Colonic mucosa (tissue), 4 donors: ENCODE data around the gene ETFA. TPM values are rescaled to one million over a fixed set of nuclear protein-coding genes. Genes with fewer than 3 reads are reported as not detected.

Experiments
- DNase-seq: peaks from one replicate; pipeline ENCODE4 v3.0.0-alpha.2; 2020
- H3K27ac ChIP-seq: fragments of 200-600 bp; one replicate; pipeline ENCODE4 v1.8.0; 2021
- H3K27me3 ChIP-seq: fragments of 200-600 bp; one replicate; pipeline ENCODE4 v1.8.0; 2021
- H3K36me3 ChIP-seq: fragments of 200-600 bp; one replicate; pipeline ENCODE4 v1.8.0; 2021
- H3K4me1 ChIP-seq: fragments of 200-600 bp; one replicate; pipeline ENCODE4 v1.8.0; 2021; ENCODE audit warnings: mild to moderate bottlenecking
- H3K4me3 ChIP-seq: fragments of 200-600 bp; one replicate; pipeline ENCODE4 v1.8.0; 2021
- H3K9ac ChIP-seq, 2 donors: one replicate each; pipeline ENCODE4 v1.7.0; 2013; ENCODE audit warnings: control low read depth in 2 of 2, low read depth in 2 of 2, low read length in 2 of 2
- H3K9me3 ChIP-seq: fragments of 200-600 bp; one replicate; pipeline ENCODE4 v1.8.0; 2021
- CTCF ChIP-seq: fragments of 200-600 bp; IDR thresholded peaks from one replicate; pipeline ENCODE4 v1.8.0; 2022; ENCODE audit warnings: antibody characterized with exemption, mild to moderate bottlenecking
- intact Hi-C: fragments of 100-400 bp; cut with DNase I; formaldehyde crosslinking; loops from one replicate; pipeline ENCODE4 v1.14.1; 2022
- total RNA-seq, 2 donors: library from RNA; stranded (reverse); fragmentation: NEBNext Ultra II Directional in 1 of 2; extraction: Animal tissue kit (Norgen Biotek cat#: 25700) in 1 of 2; gene quantifications; one replicate each; pipeline ENCODE4 v1.2.1, GENCODE V29; 2021
- donor health status: healthy.
- donor health status: DM: no; HTN: no; CAD: no.
- donor health status: DM: no; HTN: no; CAD: no.

Gene ETFA
- total RNA-seq, 2 donors from 2014 or later = 300 to 366 TPM

- Histone ChIP-seq H3K4me1 (no peaks in the 10 kb centered on the region), H3K36me3 (no peaks in the 10 kb centered on the region), H3K9me3 (no peaks in the 10 kb centered on the region), H3K27me3 (no peaks in the 10 kb centered on the region), H3K27ac (no peak overlapping the region), H3K9ac (no peak overlapping the region), H3K4me3 (no peak overlapping the region)
- TF ChIP-seq CTCF = no peak
- intact Hi-C loops = no loop called here
- DNase-seq = no peak
These were observed 17.9 kb downstream of the ETFA start for GRCh38 chr15:76293361-76293760.

- intact Hi-C loops = no loop called here
These were observed 21.7 kb downstream of the ETFA start for GRCh38 chr15:76289582-76289981.

GRCh38 chr15:76286271-76286879 is 24.9 kb downstream of the ETFA start:
- Histone ChIP-seq H3K27me3 (no peaks in the 10 kb centered on the region), H3K4me1 (no peaks in the 10 kb centered on the region), H3K27ac (no peak overlapping the region), H3K4me3 (no peak overlapping the region), H3K9me3 (no peaks in the 10 kb centered on the region), H3K9ac (no peak overlapping the region), H3K36me3 (no peaks in the 10 kb centered on the region)
- no peak for TF ChIP-seq CTCF
- no peak for DNase-seq
- intact Hi-C loops = no loop called here

More at GRCh38 chr15:76289582-76289981, 21.7 kb downstream of the ETFA start:
- Histone ChIP-seq H3K4me1 (no peaks in the 10 kb centered on the region), H3K4me3 (no peak overlapping the region), H3K27ac (no peak overlapping the region), H3K27me3 (no peaks in the 10 kb centered on the region), H3K9me3 (no peaks in the 10 kb centered on the region), H3K36me3 (no peaks in the 10 kb centered on the region), H3K9ac (no peak overlapping the region)
- no peak for TF ChIP-seq CTCF
- no peak for DNase-seq

GRCh38 chr15:76285241-76285825 is 25.9 kb downstream of the ETFA start:
- intact Hi-C loops = no loop called here
- Histone ChIP-seq H3K9ac (no peak overlapping the region), H3K27me3 (no peaks in the 10 kb centered on the region), H3K36me3 (no peaks in the 10 kb centered on the region), H3K4me3 (no peak overlapping the region), H3K27ac (no peak overlapping the region), H3K4me1 (no peaks in the 10 kb centered on the region), H3K9me3 (no peaks in the 10 kb centered on the region)
- no peak for DNase-seq
- no peak for TF ChIP-seq CTCF

- intact Hi-C loops = no loop called here
- no peak overlapping the region for H3K27ac ChIP-seq
- H3K36me3 ChIP-seq = no peaks in the 10 kb centered on the region
- H3K27me3 ChIP-seq = no peaks in the 10 kb centered on the region
- no peak for DNase-seq
- H3K9me3 ChIP-seq = no peaks in the 10 kb centered on the region
- no peak overlapping the region for H3K9ac ChIP-seq
- H3K4me1 ChIP-seq = no peaks in the 10 kb centered on the region
- no peak for TF ChIP-seq CTCF
- H3K4me3 ChIP-seq = no peak overlapping the region
These were observed 28.8 kb downstream of the ETFA start for GRCh38 chr15:76282465-76282864.
